HEK293 (cell line): ENCODE measurements around the gene NLRP4.

ENCODE experiments used
- CTCF ChIA-PET: fragments of 350-600 bp; formaldehyde crosslinking; extraction: SDS; loops from one replicate; lab custom pipeline; 2021; ENCODE audit warnings: antibody characterized with exemption; lab: Yijun Ruan, JAX
- POLR2A ChIA-PET: fragments of 300-600 bp; formaldehyde crosslinking; extraction: SDS; loops from one replicate; lab custom pipeline; 2020; ENCODE audit warnings: antibody characterized with exemption, inconsistent platforms; lab: Yijun Ruan, JAX
- H3K27ac ChIP-seq: fragments of 200-500 bp; sonication (Bioruptor generic); 2 replicates; pipeline ENCODE4 v1.5.1; 2014; ENCODE audit warnings: low read depth, low read length, control low read depth, inconsistent platforms; ENCODE audit errors: extremely low read depth
- H3K36me3 ChIP-seq, 2 experiments: fragments of 200-500 bp in 1 of 2; sonication (Bioruptor generic) in 1 of 2; 1 replicate in 1 of 2; 2 replicates in 1 of 2; pipeline ENCODE4 v1.5.1; 2014 to 2017; ENCODE audit warnings: inconsistent platforms in 2 of 2, low read length in 2 of 2; ENCODE audit not compliant: control insufficient read depth in 2 of 2, insufficient read depth in 1 of 2
- H3K4me1 ChIP-seq: fragments of 200-500 bp; sonication (Bioruptor generic); 2 replicates; pipeline ENCODE4 v1.5.1; 2014; ENCODE audit warnings: mild to moderate bottlenecking, low read length, inconsistent platforms; ENCODE audit not compliant: control insufficient read depth, insufficient read depth
- H3K4me3 ChIP-seq: 2 replicates; pipeline ENCODE4 v1.5.1; 2011; ENCODE audit warnings: low read depth, mild to moderate bottlenecking, control low read depth, low read length, moderate library complexity
- H3K9me3 ChIP-seq: fragments of 200-500 bp; sonication (Bioruptor generic); 2 replicates; pipeline ENCODE4 v1.5.1; 2014; ENCODE audit warnings: low read depth, low read length, inconsistent platforms; ENCODE audit not compliant: control insufficient read depth, insufficient read depth
- GLIS1 ChIP-seq: fragments of 450-650 bp; formaldehyde crosslinking; IDR thresholded peaks from 2 replicates; pipeline ENCODE4 v1.5.1; 2016; ENCODE audit warnings: missing biosample characterization, missing genetic modification characterization
- KLF7 ChIP-seq: fragments of 450-650 bp; formaldehyde crosslinking; IDR thresholded peaks from 2 replicates; pipeline ENCODE4 v1.5.1; 2016; ENCODE audit warnings: missing biosample characterization, missing genetic modification characterization, borderline replicate concordance
- PRDM1 ChIP-seq: fragments of 450-650 bp; formaldehyde crosslinking; IDR thresholded peaks from 2 replicates; pipeline ENCODE4; 2016; ENCODE audit warnings: missing biosample characterization, missing genetic modification characterization
- SP2 ChIP-seq: fragments of 450-650 bp; formaldehyde crosslinking; IDR thresholded peaks from 2 replicates; pipeline ENCODE4 v1.5.1; 2016; ENCODE audit warnings: missing biosample characterization, missing genetic modification characterization
- ZFP3 ChIP-seq: fragments of 450-650 bp; formaldehyde crosslinking; IDR thresholded peaks from 2 replicates; pipeline ENCODE4 v1.5.1; 2016; ENCODE audit warnings: low read depth, missing biosample characterization, missing genetic modification characterization
- ZNF184 ChIP-seq: fragments of 450-650 bp; IDR thresholded peaks from 2 replicates; pipeline ENCODE4 v1.5.1; 2018; ENCODE audit warnings: missing biosample characterization, mild to moderate bottlenecking, missing genetic modification characterization
- ZNF274 ChIP-seq, 2 experiments: fragments of 200-500 bp in 1 of 2; fragments of 450-650 bp in 1 of 2; sonication (Bioruptor generic) in 1 of 2; formaldehyde crosslinking in 1 of 2; IDR thresholded peaks; 2 replicates each; pipeline versions ENCODE4 v1.5.1 to v1.6.1; 2014 to 2016; ENCODE audit warnings: borderline replicate concordance in 1 of 2, inconsistent platforms in 1 of 2, low read length in 1 of 2, missing biosample characterization in 1 of 2, missing genetic modification characterization in 1 of 2
- ZNF311 ChIP-seq: fragments of 450-650 bp; formaldehyde crosslinking; IDR thresholded peaks from 2 replicates; pipeline ENCODE4 v1.5.1; 2017; ENCODE audit warnings: missing biosample characterization, missing genetic modification characterization, borderline replicate concordance
- ZNF426 ChIP-seq: fragments of 450-650 bp; formaldehyde crosslinking; IDR thresholded peaks from 2 replicates; pipeline ENCODE4 v1.5.1; 2017; ENCODE audit warnings: missing biosample characterization, missing genetic modification characterization, mild to moderate bottlenecking, inconsistent platforms, moderate library complexity
- ZNF48 ChIP-seq: fragments of 450-650 bp; formaldehyde crosslinking; IDR thresholded peaks from 2 replicates; pipeline ENCODE4 v1.5.1; 2016; ENCODE audit warnings: missing biosample characterization, missing genetic modification characterization
- ZNF501 ChIP-seq: fragments of 450-650 bp; formaldehyde crosslinking; IDR thresholded peaks from 2 replicates; pipeline ENCODE4 v1.5.1; 2016; ENCODE audit warnings: missing biosample characterization, missing genetic modification characterization
- ZNF548 ChIP-seq: fragments of 450-650 bp; formaldehyde crosslinking; IDR thresholded peaks from 2 replicates; pipeline ENCODE4 v1.5.1; 2016; ENCODE audit warnings: missing biosample characterization, missing genetic modification characterization
- ZNF660 ChIP-seq: fragments of 450-650 bp; IDR thresholded peaks from 2 replicates; pipeline ENCODE4 v1.5.1; 2018; ENCODE audit warnings: missing biosample characterization, mild to moderate bottlenecking, missing genetic modification characterization
- TF ChIP-seq, protein P1 (sequence below): fragments of 450-650 bp; formaldehyde crosslinking; IDR thresholded peaks from 2 replicates; pipeline ENCODE4 v1.5.1; 2017; ENCODE audit warnings: missing biosample characterization, missing genetic modification characterization
- TF ChIP-seq, protein P2 (sequence below): fragments of 450-650 bp; IDR thresholded peaks from 2 replicates; pipeline ENCODE4 v1.5.1; 2018; ENCODE audit warnings: missing biosample characterization, mild to moderate bottlenecking, missing genetic modification characterization
- TF ChIP-seq, protein P3 (sequence below): fragments of 450-650 bp; formaldehyde crosslinking; IDR thresholded peaks from 2 replicates; pipeline ENCODE4 v1.5.1; 2016; ENCODE audit warnings: missing biosample characterization, missing genetic modification characterization

The NLRP4 gene

DNA sequence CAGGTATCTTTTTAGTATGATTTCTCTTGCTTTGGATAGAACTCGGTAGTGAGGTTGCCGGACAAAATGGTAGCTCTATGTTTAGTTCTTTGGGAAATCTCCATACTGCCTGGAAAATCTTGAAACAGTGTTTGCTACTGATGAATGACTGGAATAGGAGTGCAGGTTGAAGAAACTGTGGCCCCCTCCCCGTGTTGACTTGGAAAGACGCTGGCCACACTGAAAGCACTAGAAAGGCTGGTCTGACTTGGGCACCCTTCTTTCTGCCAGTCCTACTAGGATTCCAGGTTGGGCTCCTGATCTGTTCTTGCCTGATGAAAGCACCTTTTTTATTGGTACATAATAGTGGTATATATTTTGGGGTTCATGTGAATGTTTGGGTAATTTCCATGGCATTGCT lies 46.3 kb downstream of the NLRP4 start:
- CTCF ChIA-PET = no interaction called here
- H3K36me3 ChIP-seq = no peaks in the 10 kb centered on the region
- no peak overlapping the region for H3K27ac ChIP-seq
- TF ChIP-seq ZNF548 = no peak
- TF ChIP-seq ZNF660 (tag by site-specific recombination) = no peak
- TF ChIP-seq ZNF274 (IDR thresholded peaks at IDR 0.05; ENCODE audit: low read length) = no peak
- TF ChIP-seq ZNF274 (tag by site-specific recombination; IDR thresholded peaks at IDR 0.05; ENCODE audit: borderline replicate concordance) = no peak
- TF ChIP-seq ZNF48 (tag by site-specific recombination) = no peak
- no peak for TF ChIP-seq ZNF426 (tag by site-specific recombination)
- TF ChIP-seq, protein P1, sequence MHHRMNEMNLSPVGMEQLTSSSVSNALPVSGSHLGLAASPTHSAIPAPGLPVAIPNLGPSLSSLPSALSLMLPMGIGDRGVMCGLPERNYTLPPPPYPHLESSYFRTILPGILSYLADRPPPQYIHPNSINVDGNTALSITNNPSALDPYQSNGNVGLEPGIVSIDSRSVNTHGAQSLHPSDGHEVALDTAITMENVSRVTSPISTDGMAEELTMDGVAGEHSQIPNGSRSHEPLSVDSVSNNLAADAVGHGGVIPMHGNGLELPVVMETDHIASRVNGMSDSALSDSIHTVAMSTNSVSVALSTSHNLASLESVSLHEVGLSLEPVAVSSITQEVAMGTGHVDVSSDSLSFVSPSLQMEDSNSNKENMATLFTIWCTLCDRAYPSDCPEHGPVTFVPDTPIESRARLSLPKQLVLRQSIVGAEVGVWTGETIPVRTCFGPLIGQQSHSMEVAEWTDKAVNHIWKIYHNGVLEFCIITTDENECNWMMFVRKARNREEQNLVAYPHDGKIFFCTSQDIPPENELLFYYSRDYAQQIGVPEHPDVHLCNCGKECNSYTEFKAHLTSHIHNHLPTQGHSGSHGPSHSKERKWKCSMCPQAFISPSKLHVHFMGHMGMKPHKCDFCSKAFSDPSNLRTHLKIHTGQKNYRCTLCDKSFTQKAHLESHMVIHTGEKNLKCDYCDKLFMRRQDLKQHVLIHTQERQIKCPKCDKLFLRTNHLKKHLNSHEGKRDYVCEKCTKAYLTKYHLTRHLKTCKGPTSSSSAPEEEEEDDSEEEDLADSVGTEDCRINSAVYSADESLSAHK = no peak
- TF ChIP-seq, protein P2, sequence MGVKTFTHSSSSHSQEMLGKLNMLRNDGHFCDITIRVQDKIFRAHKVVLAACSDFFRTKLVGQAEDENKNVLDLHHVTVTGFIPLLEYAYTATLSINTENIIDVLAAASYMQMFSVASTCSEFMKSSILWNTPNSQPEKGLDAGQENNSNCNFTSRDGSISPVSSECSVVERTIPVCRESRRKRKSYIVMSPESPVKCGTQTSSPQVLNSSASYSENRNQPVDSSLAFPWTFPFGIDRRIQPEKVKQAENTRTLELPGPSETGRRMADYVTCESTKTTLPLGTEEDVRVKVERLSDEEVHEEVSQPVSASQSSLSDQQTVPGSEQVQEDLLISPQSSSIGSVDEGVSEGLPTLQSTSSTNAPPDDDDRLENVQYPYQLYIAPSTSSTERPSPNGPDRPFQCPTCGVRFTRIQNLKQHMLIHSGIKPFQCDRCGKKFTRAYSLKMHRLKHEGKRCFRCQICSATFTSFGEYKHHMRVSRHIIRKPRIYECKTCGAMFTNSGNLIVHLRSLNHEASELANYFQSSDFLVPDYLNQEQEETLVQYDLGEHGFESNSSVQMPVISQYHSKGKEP (tag by site-specific recombination) = no peak
- TF ChIP-seq ZFP3 (tag by site-specific recombination) = no peak
- TF ChIP-seq SP2 (tag by site-specific recombination) = no peak
- TF ChIP-seq KLF7 (tag by site-specific recombination) = no peak
- TF ChIP-seq PRDM1 (tag by site-specific recombination) = no peak
- TF ChIP-seq ZNF501 (tag by site-specific recombination) = no peak
- TF ChIP-seq, all 188 proteins: peak for 0
- Histone ChIP-seq H3K4me1 (no peaks in the 10 kb centered on the region), H3K4me3 (no peak overlapping the region), H3K9me3 (no peaks in the 10 kb centered on the region)
- POLR2A ChIA-PET = no interaction called here

DNA sequence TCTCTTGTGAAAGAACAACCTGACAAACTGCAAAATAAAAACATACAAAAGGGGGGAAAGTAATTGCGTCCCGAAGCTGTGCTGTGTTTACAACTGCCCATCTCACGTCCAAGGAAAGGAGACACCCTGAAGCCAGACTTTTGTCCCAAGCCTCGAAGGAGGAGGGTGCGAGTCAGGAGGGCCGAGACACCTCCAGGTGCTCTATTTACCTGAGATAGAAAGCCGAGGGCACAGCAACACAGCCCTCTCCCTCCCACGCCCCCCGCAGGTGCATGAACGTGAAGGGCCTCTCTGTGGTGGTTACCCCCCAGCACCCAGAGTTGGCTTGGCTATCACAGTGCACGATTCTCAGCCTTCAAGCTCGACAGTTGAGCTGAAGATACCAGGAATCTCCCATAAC lies 62.6 kb downstream of the NLRP4 start:
- no peak overlapping the region for H3K27ac ChIP-seq
- H3K4me3 ChIP-seq = no peak overlapping the region
- TF ChIP-seq GLIS1 (tag by site-specific recombination) (no peak), ZNF311 (no peak), ZNF184 (tag by site-specific recombination) (no peak)
- TF ChIP-seq, protein P3, sequence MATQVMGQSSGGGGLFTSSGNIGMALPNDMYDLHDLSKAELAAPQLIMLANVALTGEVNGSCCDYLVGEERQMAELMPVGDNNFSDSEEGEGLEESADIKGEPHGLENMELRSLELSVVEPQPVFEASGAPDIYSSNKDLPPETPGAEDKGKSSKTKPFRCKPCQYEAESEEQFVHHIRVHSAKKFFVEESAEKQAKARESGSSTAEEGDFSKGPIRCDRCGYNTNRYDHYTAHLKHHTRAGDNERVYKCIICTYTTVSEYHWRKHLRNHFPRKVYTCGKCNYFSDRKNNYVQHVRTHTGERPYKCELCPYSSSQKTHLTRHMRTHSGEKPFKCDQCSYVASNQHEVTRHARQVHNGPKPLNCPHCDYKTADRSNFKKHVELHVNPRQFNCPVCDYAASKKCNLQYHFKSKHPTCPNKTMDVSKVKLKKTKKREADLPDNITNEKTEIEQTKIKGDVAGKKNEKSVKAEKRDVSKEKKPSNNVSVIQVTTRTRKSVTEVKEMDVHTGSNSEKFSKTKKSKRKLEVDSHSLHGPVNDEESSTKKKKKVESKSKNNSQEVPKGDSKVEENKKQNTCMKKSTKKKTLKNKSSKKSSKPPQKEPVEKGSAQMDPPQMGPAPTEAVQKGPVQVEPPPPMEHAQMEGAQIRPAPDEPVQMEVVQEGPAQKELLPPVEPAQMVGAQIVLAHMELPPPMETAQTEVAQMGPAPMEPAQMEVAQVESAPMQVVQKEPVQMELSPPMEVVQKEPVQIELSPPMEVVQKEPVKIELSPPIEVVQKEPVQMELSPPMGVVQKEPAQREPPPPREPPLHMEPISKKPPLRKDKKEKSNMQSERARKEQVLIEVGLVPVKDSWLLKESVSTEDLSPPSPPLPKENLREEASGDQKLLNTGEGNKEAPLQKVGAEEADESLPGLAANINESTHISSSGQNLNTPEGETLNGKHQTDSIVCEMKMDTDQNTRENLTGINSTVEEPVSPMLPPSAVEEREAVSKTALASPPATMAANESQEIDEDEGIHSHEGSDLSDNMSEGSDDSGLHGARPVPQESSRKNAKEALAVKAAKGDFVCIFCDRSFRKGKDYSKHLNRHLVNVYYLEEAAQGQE (tag by site-specific recombination) = no peak
- no peaks in the 10 kb centered on the region for H3K9me3 ChIP-seq
- no peaks in the 10 kb centered on the region for H3K36me3 ChIP-seq
- POLR2A ChIA-PET = no interaction called here
- CTCF ChIA-PET = no interaction called here
- no peaks in the 10 kb centered on the region for H3K4me1 ChIP-seq
